Endodermal cell (in vitro differentiated cells): ENCODE results near the gene GRK1. TPM values are rescaled to one million over a fixed set of nuclear protein-coding genes. Genes with fewer than 3 reads are reported as not detected.

ENCODE experiments used
- DNase-seq: peaks from one replicate; pipeline ENCODE4 v3.0.0-alpha.2; 2017
- H3K27ac ChIP-seq: 2 replicates; pipeline ENCODE4 v1.5.1; 2013; ENCODE audit warnings: mild to moderate bottlenecking, low read depth, low read length, moderate library complexity
- H3K27me3 ChIP-seq: 2 replicates; pipeline ENCODE4 v1.6.1; 2013; ENCODE audit warnings: mild to moderate bottlenecking, low read length, moderate library complexity; ENCODE audit not compliant: insufficient read depth, control insufficient read depth, poor library complexity, severe bottlenecking
- H3K36me3 ChIP-seq: 2 replicates; pipeline ENCODE4 v1.7.0; 2013; ENCODE audit warnings: mild to moderate bottlenecking, low read length, moderate library complexity; ENCODE audit not compliant: control insufficient read depth, insufficient read depth
- H3K4me1 ChIP-seq: one replicate; pipeline ENCODE4 v1.7.0; 2013; ENCODE audit warnings: low read length; ENCODE audit not compliant: control insufficient read depth, insufficient read depth
- H3K4me3 ChIP-seq: 2 replicates; pipeline ENCODE4 v1.5.1; 2013; ENCODE audit warnings: mild to moderate bottlenecking, low read length, moderate library complexity
- H3K9ac ChIP-seq: 2 replicates; pipeline ENCODE4 v1.6.1; 2013; ENCODE audit warnings: mild to moderate bottlenecking, low read length, moderate library complexity; ENCODE audit not compliant: poor library complexity, severe bottlenecking; ENCODE audit errors: extremely low read depth
- H3K9me3 ChIP-seq: 2 replicates; pipeline ENCODE4 v1.6.1; 2013; ENCODE audit warnings: mild to moderate bottlenecking, low read length, moderate library complexity; ENCODE audit not compliant: control insufficient read depth
- H3K27ac Mint-ChIP-seq: 2 replicates; pipeline ENCODE4 v1.8.0; 2020; ENCODE audit warnings: mixed read lengths
- H3K27me3 Mint-ChIP-seq: 2 replicates; pipeline ENCODE4 v1.8.0; 2021; ENCODE audit warnings: mild to moderate bottlenecking, mixed read lengths; ENCODE audit not compliant: insufficient read depth
- H3K36me3 Mint-ChIP-seq: 2 replicates; pipeline ENCODE4 v1.8.0; 2020; ENCODE audit warnings: low read depth, mixed read lengths
- H3K4me1 Mint-ChIP-seq: 2 replicates; pipeline ENCODE4 v1.8.0; 2020; ENCODE audit warnings: mixed read lengths
- H3K4me3 Mint-ChIP-seq: 2 replicates; pipeline ENCODE4 v1.8.0; 2020; ENCODE audit warnings: mild to moderate bottlenecking, moderate library complexity, mixed read lengths
- H3K9me3 Mint-ChIP-seq: 2 replicates; pipeline ENCODE4 v1.8.0; 2020; ENCODE audit warnings: mild to moderate bottlenecking, mixed read lengths
- CTCF ChIP-seq: fragments of 200-600 bp; sonication (generic); conservative IDR thresholded peaks from 2 replicates; pipeline ENCODE4 v1.5.0; 2021; ENCODE audit warnings: antibody characterized with exemption, mild to moderate bottlenecking
- WGBS, 2 experiments: methylation state at CpG; one replicate each; pipeline versions ENCODE4 v1.1.5 to v1.1.7; 2013; ENCODE audit warnings: missing lambda C conversion rate in 2 of 2, mixed read lengths in 1 of 2; ENCODE audit not compliant: insufficient coverage in 1 of 2, insufficient read length in 1 of 2; 5-methylcytosine and 5-hydroxymethylcytosine counted together
- total RNA-seq, 2 donors: library from RNA; stranded (reverse); fragmentation: NEBNext Ultra II Directional in 1 of 2; extraction: Animal tissue kit (Norgen Biotek cat#: 25700) in 1 of 2; gene quantifications; 2 replicates in 1 of 2; 3 replicates in 1 of 2; pipeline ENCODE4 v1.2.1, GENCODE V29; 2021

Gene GRK1
- total RNA-seq, 2 donors from 2014 or later = 1.7 to 2.5 TPM

- H3K27me3 ChIP-seq = no peaks in the 10 kb centered on the region
- 93 to 94% methylated on average over 30 to 42 of the region's 42 CpGs for WGBS, 2 experiments
- H3K4me3 Mint-ChIP-seq = no peak overlapping the region
- no peak overlapping the region for H3K4me3 ChIP-seq
- no peak for TF ChIP-seq CTCF
- H3K27ac ChIP-seq = no peak overlapping the region
- peaks cover 26% of the 10 kb centered on the region for H3K9me3 Mint-ChIP-seq
- H3K36me3 Mint-ChIP-seq = peaks cover 39% of the 10 kb centered on the region
- H3K27ac Mint-ChIP-seq = no peak overlapping the region
- H3K27me3 Mint-ChIP-seq = peaks cover 6% of the 10 kb centered on the region
- no peaks in the 10 kb centered on the region for H3K4me1 Mint-ChIP-seq
- no peaks in the 10 kb centered on the region for H3K4me1 ChIP-seq
- no peak overlapping the region for H3K9ac ChIP-seq
- peaks cover 12% of the 10 kb centered on the region for H3K36me3 ChIP-seq
- peak; percentile 42 for DNase-seq
- H3K9me3 ChIP-seq = peaks cover 29% of the 10 kb centered on the region
Measured at GRCh38 chr13:113647351-113648215, 19.4 kb upstream of the GRK1 start.

GRCh38 chr13:113648216-113648610 is 18.8 kb upstream of the GRK1 start:
- Histone ChIP-seq H3K36me3 (peaks cover 6% of the 10 kb centered on the region), H3K9ac (no peak overlapping the region), H3K4me1 (no peaks in the 10 kb centered on the region), H3K27me3 (no peaks in the 10 kb centered on the region), H3K27ac (no peak overlapping the region), H3K4me3 (no peak overlapping the region), H3K9me3 (peaks cover 23% of the 10 kb centered on the region)
- Mint-ChIP-seq H3K4me1 (peaks cover under 1% of the 10 kb centered on the region), H3K36me3 (peaks cover 34% of the 10 kb centered on the region), H3K27me3 (peaks cover 6% of the 10 kb centered on the region), H3K9me3 (peaks cover 26% of the 10 kb centered on the region), H3K27ac (no peak overlapping the region), H3K4me3 (no peak overlapping the region)
- 92 to 96% methylated on average over 11 to 13 of the region's 13 CpGs for WGBS, 2 experiments
- DNase-seq = peak; percentile 34
- no peak for TF ChIP-seq CTCF

GRCh38 chr13:113649212-113649611 is 17.8 kb upstream of the GRK1 start:
- Mint-ChIP-seq H3K4me1 (peaks cover 5% of the 10 kb centered on the region), H3K36me3 (peaks cover 34% of the 10 kb centered on the region), H3K4me3 (no peak overlapping the region), H3K9me3 (peaks cover 24% of the 10 kb centered on the region), H3K27ac (no peak overlapping the region), H3K27me3 (peaks cover 6% of the 10 kb centered on the region)
- Histone ChIP-seq H3K36me3 (no peaks in the 10 kb centered on the region), H3K9me3 (peaks cover 13% of the 10 kb centered on the region), H3K4me3 (no peak overlapping the region), H3K27ac (no peak overlapping the region), H3K27me3 (no peaks in the 10 kb centered on the region), H3K4me1 (no peaks in the 10 kb centered on the region), H3K9ac (no peak overlapping the region)
- TF ChIP-seq CTCF = peak; percentile 53
- WGBS, 2 experiments = 93 to 98% methylated on average over 9 to 17 of the region's 17 CpGs
- peak; percentile 49 for DNase-seq
